ENCODE results near the gene WNT9A.
"Not testable (repeated sequence)": the region's sequence is repeated elsewhere in the genome, so short reads cannot be mapped to it uniquely, and the experiment has no call there.

Gene WNT9A

GRCh38 chr1:227885648-227886502, 61.9 kb downstream of the WNT9A start:
- DNase-seq: peak in 1 of 5 donors; percentile 9

- peak in 3 of 5 donors; percentile 10 to 43 (median 19) for DNase-seq
These were observed 62.5 kb downstream of the WNT9A start for GRCh38 chr1:227885135-227885647.

GRCh38 chr1:227884370-227885134, 63.2 kb downstream of the WNT9A start:
- peak in 2 of 5 donors; percentile 1 to 5 for DNase-seq

GRCh38 chr1:227883641-227884301, 64.0 kb downstream of the WNT9A start:
- peak in 1 of 5 donors; percentile 5 for DNase-seq

GRCh38 chr1:227883073-227883520, 64.6 kb downstream of the WNT9A start:
- peak in 1 of 5 donors; percentile 3 for DNase-seq

GRCh38 chr1:227880342-227880924, 67.3 kb downstream of the WNT9A start:
- DNase-seq: no peak

GRCh38 chr1:227877810-227878209, 69.9 kb downstream of the WNT9A start:
- not testable (repeated sequence) for DNase-seq

- DNase-seq: not testable (repeated sequence)
These were observed 75.8 kb downstream of the WNT9A start for GRCh38 chr1:227871892-227872291.

GRCh38 chr1:227870366-227870765, 77.4 kb downstream of the WNT9A start:
- no peak for DNase-seq

GRCh38 chr1:227869851-227870305, 77.9 kb downstream of the WNT9A start:
- peak in 1 of 5 donors; percentile 41 for DNase-seq

GRCh38 chr1:227869279-227869842, 78.4 kb downstream of the WNT9A start:
- DNase-seq: no peak
